H54 (cell line): ENCODE results near the gene RRBP1.

Experiments
- DNase-seq: peaks from one replicate; pipeline ENCODE4 v3.0.0; 2011; ENCODE audit warnings: low spot score, mixed read lengths; ENCODE audit not compliant: insufficient read length
- FAIRE-seq: peaks from 3 replicates; lab custom pipeline; 2011; peaks lifted over from hg19 to GRCh38; lab: Jason Lieb, UNC
- POLR2A ChIP-seq: IDR thresholded peaks from 2 replicates; pipeline ENCODE4 v1.6.1; 2011; ENCODE audit warnings: low read depth, mild to moderate bottlenecking, low read length

Gene RRBP1

DNA sequence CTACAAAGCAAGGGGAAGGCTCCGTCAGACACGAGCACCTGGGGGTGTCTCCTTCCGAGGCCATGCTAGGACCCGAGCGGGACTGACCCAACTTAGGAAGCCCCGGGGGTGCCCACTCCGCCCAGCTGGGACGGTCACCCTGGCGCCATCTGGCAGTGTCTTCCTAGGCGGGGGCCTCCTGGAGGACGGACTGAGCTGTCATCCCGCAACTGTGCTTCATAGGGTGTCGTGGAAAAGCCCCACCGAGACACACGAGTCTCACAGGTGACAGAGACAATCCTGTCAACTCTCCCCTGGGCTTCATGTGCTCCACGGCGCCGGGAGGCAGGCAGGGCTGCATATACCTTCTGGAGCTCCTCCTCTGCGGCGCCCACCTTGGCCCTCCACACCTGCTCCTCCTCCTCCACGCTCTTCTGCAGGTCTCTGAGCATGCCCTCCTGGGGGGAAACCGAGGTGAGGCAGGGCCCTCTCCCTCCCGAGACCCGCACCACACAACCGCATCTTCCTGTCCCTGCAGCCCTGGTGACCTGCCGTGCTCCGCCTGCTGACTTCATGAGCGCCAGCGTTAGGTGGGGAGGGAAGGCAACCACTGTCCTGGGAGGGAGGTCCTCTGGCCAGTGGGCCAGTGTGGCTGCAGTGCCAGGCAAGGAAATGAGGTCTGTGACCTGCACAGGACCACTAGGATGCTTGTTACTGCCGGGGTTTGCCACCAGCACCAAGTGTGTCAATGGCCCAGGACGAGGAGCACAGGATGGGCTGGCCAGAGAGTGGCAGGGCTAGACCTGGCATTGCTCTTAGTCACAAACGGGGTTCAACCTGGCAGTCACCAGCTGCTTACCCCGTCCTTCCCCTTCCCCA is 61.4 kb downstream of the RRBP1 start:
- FAIRE-seq = no peak
- TF ChIP-seq POLR2A = no peak
- DNase-seq = no peak

DNA sequence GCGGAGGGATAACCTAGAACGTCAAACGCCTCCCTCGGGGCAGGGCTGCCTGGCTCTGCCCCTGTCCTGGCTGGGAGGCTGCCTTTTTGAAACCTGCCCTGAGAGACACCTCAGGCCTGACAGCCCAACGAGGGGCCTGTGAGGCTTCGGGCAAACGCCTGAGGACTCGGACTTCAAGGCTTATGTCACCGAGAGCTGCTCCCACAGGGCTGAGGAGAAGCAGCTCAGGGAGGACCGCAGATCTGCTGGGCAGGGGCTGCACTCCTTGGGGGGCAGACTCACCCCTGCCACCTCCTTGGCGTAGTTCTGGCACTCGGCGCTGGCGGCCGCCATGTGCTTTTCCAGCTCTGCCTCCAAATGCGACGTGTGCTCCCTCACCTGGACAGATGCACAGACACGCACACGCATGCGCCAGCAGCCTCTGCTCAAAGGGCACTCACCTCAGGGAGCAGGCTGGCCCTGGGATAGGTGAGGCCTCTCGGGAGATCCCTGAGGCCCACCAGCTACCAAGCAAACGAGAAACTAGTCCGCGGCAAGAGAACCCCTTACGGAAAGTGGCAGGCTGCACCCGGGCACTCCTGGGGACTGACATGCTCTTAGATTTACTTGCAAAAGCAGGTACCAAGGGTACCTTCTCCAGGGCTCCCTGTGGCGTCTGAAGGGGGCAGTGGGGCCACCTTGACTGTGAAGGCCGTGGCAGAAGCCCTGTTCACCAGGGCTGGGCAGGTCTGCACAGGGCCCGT is 62.5 kb downstream of the RRBP1 start:
- no peak for TF ChIP-seq POLR2A
- FAIRE-seq = no peak
- no peak for DNase-seq

DNA sequence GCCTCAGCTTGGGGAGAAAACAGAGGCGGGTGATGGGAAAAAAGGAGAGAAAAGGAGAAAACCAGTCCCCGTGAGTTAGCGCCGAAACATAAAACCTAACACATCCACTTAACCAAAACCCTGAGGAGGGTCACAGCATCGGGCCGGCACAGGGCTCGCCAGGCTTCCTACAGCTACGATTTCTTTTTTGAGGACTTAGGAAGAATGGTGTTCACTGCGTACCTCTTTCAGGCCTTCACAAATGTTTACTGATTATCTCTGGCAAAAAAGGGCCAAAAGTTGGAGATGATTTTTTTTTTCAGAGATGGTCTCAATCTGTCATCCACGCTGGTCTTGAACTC is 63.4 kb downstream of the RRBP1 start:
- FAIRE-seq (no peak), DNase-seq (no peak)
- TF ChIP-seq POLR2A = no peak

DNA sequence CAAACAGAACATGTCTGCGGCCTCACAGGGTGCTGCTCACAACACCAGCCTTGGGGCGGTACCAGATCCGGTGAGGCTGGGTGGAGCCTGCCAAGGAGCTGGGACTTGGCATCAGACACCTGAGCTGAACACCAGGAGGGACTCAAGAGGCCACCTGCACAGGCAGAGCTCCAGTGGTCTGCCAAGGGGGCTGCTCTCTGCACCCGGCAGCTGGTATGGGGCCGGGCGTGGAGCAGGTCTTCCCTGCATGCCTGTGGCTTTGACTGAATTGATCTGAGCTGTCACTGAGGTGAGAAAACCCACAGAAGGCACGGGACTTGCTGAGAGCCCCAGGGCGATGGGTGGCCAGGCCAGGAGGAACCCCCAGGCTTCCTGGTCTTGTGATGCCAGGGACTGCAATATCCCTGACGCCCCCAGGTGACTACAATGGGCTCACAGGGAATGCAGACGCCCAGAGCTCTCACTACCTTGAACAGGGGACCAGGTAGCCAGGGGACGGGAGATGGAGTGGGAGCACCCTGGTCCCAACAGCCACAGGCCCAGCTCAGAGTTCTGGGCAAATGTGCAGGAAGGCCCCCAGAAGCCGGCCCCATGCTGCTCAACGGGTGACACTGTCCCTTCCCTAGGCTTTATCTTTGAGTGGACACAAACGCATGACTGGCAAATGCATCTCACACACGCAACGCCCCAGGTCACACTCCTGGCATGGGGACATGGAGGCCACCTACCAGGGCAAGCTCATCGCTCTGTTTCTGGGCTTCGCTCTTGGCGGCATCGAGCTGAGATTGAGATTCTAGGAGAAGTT is 64.0 kb downstream of the RRBP1 start:
- no peak for FAIRE-seq
- TF ChIP-seq POLR2A = no peak
- DNase-seq = no peak

DNA sequence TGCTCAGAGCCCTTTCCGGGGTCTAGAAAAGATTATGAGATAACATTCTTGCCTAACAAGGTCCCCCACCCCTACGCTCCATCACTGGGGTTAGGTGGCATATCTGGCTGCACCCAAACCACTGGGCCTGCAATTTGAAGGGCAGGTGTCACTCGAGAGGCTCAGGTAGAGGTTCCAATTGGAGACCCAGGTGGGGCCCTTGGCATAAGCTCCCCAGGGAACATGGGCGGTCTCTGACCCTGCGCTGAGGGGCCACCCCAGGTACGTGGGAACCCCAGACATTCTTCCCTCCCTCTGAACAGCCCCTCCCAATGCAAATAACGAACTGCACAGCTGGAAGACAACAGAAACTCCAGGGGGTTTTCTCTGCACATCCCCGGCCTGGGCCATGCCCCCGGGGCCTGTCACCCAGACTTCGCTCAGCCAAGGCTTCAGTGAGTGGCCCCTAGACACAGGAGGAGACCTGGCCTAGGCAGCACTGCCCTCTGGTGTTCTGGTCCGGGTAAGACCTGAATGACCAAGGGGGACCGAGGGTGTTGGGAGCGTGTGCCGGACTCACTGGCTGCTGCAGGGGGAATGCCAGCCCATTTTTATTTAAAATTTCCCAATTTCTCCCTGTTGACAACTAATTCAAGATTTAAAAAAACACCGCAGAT is 64.7 kb downstream of the RRBP1 start:
- FAIRE-seq (no peak), DNase-seq (peak; percentile 52)
- TF ChIP-seq POLR2A = no peak

DNA sequence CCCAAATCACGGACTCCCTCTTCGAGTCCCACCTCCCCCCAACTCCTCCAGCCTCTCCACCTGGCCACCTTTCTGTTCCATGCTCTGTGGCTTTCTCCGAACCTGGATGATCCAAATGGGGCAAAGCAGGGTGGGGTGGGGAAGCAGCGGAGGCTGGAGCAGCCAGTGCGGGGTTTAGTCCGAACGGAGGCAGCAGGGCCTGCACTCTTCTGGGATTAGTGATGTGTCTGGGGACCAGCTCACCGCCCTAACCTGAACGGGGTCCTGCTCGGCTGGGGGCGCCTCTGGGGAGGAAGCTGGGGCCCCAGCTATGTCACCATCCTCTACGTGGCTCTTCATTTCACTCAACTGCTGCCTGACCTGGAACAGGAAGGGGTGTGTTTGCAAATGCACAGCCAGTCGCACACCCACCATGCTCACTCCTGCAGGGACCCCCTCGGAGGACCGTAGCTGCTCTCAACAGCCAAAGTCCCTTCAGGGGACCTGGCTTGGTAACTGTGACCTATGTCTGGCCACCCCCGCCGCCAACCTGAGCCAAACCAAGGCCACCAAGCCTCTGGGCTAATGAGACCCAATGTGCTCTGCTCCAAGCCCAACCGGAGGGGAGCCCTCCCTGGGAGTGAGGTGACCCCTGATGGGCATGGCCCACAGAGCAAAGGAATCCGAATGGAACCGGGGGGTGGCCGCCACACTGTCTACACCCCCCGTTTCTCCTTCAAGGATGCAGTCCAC is 65.4 kb downstream of the RRBP1 start:
- FAIRE-seq (no peak), DNase-seq (no peak)
- no peak for TF ChIP-seq POLR2A

DNA sequence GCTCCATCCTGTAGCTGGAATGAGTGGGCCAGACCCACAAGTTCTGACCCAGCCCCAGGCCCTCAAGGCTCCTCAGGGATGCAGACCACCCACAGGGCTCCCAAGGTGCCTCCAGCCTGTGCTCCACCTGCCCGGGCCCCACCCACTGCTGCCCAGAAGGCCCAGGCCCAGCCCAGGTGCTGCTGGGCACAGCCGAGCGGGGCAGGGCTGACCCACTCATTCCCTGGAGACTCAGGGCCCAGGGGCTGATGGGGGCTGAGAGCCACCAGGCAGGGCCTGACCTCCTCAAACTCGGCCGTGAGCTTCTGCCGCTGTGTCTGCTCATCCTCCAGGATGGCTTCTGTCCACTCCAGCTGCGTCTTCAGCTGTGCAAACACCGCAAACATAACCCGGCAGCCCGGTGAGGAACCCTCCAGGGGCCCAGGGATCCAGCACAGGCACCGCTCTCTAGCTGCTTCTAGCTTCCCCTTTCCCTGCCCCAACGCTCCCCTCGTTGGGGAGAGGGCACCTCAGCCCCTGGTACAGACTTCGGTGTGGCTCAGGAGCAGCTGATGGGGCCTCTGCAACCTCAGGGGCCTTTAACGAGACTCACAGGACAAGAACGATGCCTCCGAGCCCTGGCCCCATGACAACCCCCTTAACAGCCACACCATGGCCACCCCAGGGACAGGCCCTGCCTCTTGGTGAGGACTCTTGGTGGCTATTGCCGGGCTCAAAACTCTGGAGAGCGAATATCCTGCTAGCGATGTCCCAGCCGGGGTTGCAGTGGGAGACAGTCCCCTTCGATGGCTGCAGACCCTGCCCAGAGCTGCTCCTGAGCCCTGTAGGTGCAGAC is 66.2 kb downstream of the RRBP1 start:
- FAIRE-seq = no peak
- TF ChIP-seq POLR2A = no peak
- peak; percentile 1 for DNase-seq

DNA sequence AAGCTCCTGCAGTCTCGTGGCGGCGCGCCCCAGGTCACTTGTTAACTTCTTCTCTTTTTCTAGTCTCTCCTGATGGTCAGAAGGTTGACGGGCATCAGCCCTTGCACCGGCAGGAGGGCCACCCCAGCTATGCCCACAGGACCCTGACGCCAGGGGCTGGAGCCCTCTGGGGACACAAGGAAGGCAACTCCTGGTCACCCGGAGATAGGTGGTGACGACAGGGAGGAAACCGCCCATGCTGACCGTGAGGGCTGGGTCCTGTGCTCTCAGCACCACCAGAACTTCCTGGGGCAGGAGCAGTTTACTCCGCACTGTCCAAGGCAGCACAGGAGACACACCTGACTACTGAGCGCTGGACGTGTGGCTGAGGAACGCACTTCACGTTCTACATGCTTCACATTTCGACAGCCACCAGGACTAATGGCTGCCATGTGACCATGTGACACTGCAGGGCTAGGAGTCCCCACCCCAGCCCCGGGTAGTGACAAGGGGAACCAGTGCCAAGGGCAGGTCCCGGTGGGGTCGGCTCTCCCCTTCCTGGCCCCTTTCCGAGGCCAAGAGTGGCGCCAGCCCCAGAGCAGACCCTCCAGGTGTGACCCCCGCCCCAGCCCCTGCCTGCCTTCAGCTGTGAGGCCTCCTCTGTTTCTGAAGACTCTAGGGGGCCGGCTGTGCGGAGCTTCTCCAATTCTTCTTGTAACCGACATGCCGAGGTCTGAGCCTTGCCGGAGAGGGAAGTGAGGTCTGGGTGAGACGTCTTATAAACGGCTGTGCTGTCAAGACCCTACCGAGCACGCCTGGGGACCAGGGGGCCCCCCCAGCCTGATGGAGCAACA is 67.0 kb downstream of the RRBP1 start:
- FAIRE-seq (no peak), DNase-seq (peak; percentile 2)
- TF ChIP-seq POLR2A = no peak

DNA sequence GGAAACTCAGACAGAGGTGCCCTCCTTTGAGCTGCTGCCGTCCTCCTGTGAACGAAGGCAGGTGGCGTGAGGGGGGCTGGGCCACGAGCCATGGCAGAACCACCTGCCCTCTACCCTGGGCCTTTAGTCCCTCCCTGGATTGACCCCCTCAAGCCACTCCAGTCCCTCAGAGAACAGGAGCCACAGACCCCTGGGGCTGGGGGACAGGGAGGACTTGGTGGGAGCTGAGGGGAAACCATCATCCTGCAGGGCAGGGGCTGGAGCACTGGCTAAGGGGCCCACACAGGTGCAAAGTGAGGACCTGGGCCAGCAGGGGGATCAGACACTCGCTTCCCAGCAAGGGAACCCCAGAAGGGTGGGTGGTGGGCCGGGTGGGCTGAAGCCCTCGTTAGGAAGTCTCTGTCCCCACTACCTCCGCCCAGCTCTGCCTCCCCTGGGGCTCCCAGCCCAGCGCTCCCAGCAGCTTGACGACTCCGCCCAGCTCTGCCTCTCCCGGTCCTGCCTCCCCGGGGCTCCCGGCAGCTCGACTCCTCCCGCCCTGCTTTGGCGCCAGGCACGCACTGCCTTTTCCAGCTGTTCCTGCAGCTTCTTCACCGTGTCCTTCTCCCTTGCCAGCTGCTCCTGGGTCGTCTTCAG is 67.7 kb downstream of the RRBP1 start:
- no peak for FAIRE-seq
- peak; percentile 5 for DNase-seq

DNA sequence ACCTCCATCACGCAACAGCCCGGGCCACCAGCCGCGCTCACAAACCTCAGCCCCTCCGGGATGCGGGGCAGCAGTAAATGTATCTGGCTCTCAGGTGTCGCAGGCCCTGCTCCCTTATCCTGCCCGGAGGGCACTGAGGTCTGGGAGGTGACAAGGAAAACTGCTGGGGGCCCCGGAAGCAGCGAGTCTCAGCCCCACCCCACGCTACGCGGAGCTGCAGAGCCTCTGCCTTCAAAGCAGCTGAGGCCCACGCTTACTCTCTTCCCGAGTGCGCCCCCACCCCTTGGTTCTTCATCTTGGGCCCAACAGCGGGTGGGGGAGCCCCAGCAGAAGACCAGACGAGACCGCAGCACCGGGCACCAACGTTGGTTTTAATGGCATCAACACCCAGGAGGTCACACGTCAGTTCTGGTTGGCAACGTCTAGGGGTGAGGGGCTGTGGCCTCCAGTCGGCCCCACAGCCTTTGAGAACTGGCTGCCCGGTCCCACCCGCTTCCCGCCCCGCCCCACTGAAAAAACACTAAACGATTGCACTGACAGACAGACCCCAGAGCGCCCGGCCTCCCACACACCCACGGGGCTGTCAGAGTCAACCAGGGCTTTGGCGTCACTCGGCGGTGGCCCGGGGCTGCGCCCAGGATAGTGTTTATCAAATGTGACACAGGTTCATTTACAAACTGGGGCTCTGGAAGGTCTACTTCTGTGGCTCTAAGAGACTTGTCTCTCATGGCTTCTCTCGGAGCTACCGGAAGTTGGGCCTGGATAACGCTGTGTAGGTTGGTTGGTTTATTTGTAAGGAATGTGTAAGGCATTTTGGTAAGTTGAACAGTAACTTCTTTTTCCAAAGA is 68.5 kb downstream of the RRBP1 start:
- TF ChIP-seq POLR2A = no peak
- no peak for FAIRE-seq
- DNase-seq = no peak

More for the DNA sequence above, 67.7 kb downstream of the RRBP1 start:
- no peak for TF ChIP-seq POLR2A
